Psoas muscle (tissue), 8 donors: ENCODE data around the gene MICALL2. TPM values are rescaled to one million over a fixed set of nuclear protein-coding genes. Genes with fewer than 3 reads are reported as not detected.

Source experiments
- ATAC-seq, 4 donors: fragments of 200-7000 bp; cut with Tn5 transposase; one replicate each; pipeline ENCODE4 v1.9.1; 2020; ENCODE audit warnings: moderate library complexity in 3 of 4, mild to moderate bottlenecking in 2 of 4
- DNase-seq, 2 donors: peaks; one replicate each; pipeline ENCODE4 v3.0.0-alpha.2; 2020
- H3K27ac ChIP-seq: fragments of 200-600 bp; one replicate; pipeline ENCODE4 v1.8.0; 2022
- H3K27me3 ChIP-seq, 3 donors: fragments of 200-600 bp in 1 of 3; one replicate each; pipeline versions ENCODE4 v1.6.1 to v1.8.0; 2013 to 2022; ENCODE audit warnings: low read length in 2 of 3, mild to moderate bottlenecking in 2 of 3, moderate library complexity in 1 of 3; ENCODE audit not compliant: insufficient read depth in 3 of 3
- H3K36me3 ChIP-seq, 2 donors: fragments of 200-600 bp in 1 of 2; one replicate each; pipeline versions ENCODE4 v1.6.1 to v1.8.0; 2013 to 2022; ENCODE audit warnings: low read depth in 1 of 2, mild to moderate bottlenecking in 1 of 2, moderate library complexity in 1 of 2; ENCODE audit not compliant: insufficient read depth in 1 of 2
- H3K4me1 ChIP-seq: fragments of 200-600 bp; one replicate; pipeline ENCODE4 v1.8.0; 2022
- H3K4me3 ChIP-seq: fragments of 200-600 bp; one replicate; pipeline ENCODE4 v1.8.0; 2022; ENCODE audit warnings: mild to moderate bottlenecking
- H3K9me3 ChIP-seq: fragments of 200-600 bp; one replicate; pipeline ENCODE4 v1.8.0; 2022
- CTCF ChIP-seq: fragments of 200-600 bp; IDR thresholded peaks from one replicate; pipeline ENCODE4 v1.8.0; 2022; ENCODE audit warnings: antibody characterized with exemption
- WGBS, 3 donors: extraction: QIAGEN DNeasy Blood & Tissue Kit; methylation state at CpG; one replicate each; pipeline versions ENCODE4 v1.1.6 to v1.1.7; 2013; 5-methylcytosine and 5-hydroxymethylcytosine counted together
- intact Hi-C, 2 donors: fragments of 100-400 bp; cut with DNase I; formaldehyde crosslinking; loops; one replicate each; pipeline versions ENCODE4 v1.11.0 to v1.14.2; 2022
- long read RNA-seq, 2 donors: library from polyadenylated mRNA; unstranded; transcript quantifications; one replicate each; pipeline ENCODE4 v2.0.0, GENCODE V29; 2021
- polyA plus RNA-seq, 3 donors: library from polyadenylated mRNA; stranded (reverse); fragments of 200-250 nt; gene quantifications; one replicate each; pipeline ENCODE4 v1.2.3, GENCODE V29; 2013
- total RNA-seq, 4 donors: library from RNA; stranded (reverse); fragmentation: NEBNext Ultra II Directional in 2 of 4; extraction: Animal tissue kit (Norgen Biotek cat#: 25700) in 2 of 4; gene quantifications; one replicate each; pipeline versions ENCODE4 v1.2.1 to v1.2.4, GENCODE V29; 2021 to 2023
- donor health status: healthy with polysubstance abuse.
- donor health status: DM: no; HTN: no; CAD: no; lungs with moderate emphysema.
- donor health status: Bipolar disorder and iron deficiency.
- donor health status: healthy.
- donor health status: DM: yes; HTN: yes; CAD: no.
- donor health status: DM: no; HTN: no; CAD: no.
- donor health status: DM: no; HTN: no; CAD: no.
- donor health status: DM: yes; HTN: yes; CAD: no.

MICALL2 gene
- total RNA-seq (10 to 100 TPM in 2 of 4 donors, 1 to 10 TPM in 2; 4.6 to 12.0 (median 8.9) TPM), polyA plus RNA-seq (10 to 100 TPM in 1 of 3 donors, 1 to 10 TPM in 2; 4.9 to 10.9 (median 5.0) TPM)
- long read RNA-seq, donor 1, partial matches to known transcripts = 2 of 8 reads
- long read RNA-seq, donor 1, other reads (novel, unspliced or antisense) = 6 of 8 reads
- long read RNA-seq, donor 2, partial matches to known transcripts = 5 of 17 reads
- long read RNA-seq, donor 2, other reads (novel, unspliced or antisense) = 11 of 17 reads

DNA sequence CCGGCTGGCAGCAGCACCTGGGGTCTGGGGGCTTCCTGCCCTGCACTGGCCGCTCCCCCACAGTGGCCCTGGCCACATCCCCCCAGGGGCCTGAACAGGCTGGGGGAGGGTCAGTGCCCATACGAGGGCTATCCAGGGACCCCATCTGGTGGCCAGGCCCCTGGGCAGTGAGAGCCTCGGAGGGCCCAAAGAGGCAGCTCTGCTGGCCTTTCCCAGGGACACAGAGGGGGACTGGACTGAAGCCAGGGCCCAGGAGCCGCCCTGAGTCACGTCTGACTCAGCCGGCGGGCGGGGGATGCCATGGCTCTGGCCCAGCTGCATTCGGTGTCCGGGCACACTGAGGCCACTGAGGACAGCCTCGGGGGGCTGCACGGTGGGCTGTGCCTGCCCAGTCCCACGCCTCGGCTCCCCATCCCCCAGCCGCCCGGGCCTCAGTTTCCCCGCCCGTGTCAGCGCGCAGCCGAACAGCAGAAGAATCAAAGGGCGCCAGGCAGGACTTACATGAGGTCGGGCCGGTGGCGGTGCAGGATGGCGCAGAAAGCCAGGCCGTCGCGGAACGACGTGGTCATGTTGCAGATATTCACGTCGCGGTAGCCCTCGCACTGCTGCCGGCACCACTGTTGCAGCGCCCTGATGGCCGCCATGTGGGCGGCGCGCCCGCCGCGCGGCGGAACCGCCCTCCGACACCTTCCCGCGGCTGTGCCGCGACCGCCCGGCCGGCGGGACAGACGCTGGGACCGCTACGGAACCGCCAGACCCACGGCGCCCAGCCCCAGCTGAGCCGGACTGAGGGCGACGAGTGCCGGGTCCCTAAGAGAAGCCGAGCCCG lies at the start of gene MICALL2:
MICALL2 (minus strand) TSS at position 788 of the 829 bp plus-strand sequence; CDS start at position 644, 144 bp downstream.
- H3K36me3 ChIP-seq = no peaks in the 10 kb centered on the region
- ATAC-seq = peak; percentile 30 to 64 (median 60)
- peaks cover 20% of the 10 kb centered on the region for H3K4me1 ChIP-seq
- WGBS, 3 donors = 0 to 1% (median 1%) methylated on average over 44 to 69 of the region's 69 CpGs
- TF ChIP-seq CTCF = no peak
- DNase-seq = peak; percentile 90 to 92
- peak within 1 kb of the TSS; percentile 82 for H3K27ac ChIP-seq
- intact Hi-C loops = no loop called here
- no peaks in the 10 kb centered on the region for H3K9me3 ChIP-seq
- H3K27me3 ChIP-seq = no peaks in the 10 kb centered on the region
- peak within 1 kb of the TSS; percentile 74 for H3K4me3 ChIP-seq

- no peak for TF ChIP-seq CTCF
- peak overlapping the region; percentile 65 for H3K27ac ChIP-seq
- peaks cover 14% of the 10 kb centered on the region for H3K4me1 ChIP-seq
- ATAC-seq = no peak
- no peaks in the 10 kb centered on the region for H3K27me3 ChIP-seq
- no peaks in the 10 kb centered on the region for H3K36me3 ChIP-seq
- WGBS, 3 donors = 70 to 76% (median 73%) methylated on average over 9 to 10 of the region's 10 CpGs
- no peak overlapping the region for H3K4me3 ChIP-seq
- no peak for DNase-seq
- intact Hi-C loops = loop anchor here in 1 of 2 donors (1.0 kb wide), 1 partner anchor 50 kb away; no protein-coding TSS in a partner anchor
- no peaks in the 10 kb centered on the region for H3K9me3 ChIP-seq
These were observed 49.0 kb upstream of the MICALL2 start for GRCh38 chr7:1508277-1508758.

- no peak for TF ChIP-seq CTCF
- DNase-seq (no peak), ATAC-seq (no peak)
- Histone ChIP-seq H3K9me3 (no peaks in the 10 kb centered on the region), H3K27me3 (no peaks in the 10 kb centered on the region), H3K4me1 (peaks cover 21% of the 10 kb centered on the region), H3K36me3 (peaks cover 0 to 22% of the 10 kb centered on the region in 2 donors), H3K4me3 (no peak overlapping the region), H3K27ac (peak overlapping the region; percentile 27)
- intact Hi-C loops = loop anchor here in 1 of 2 donors (2.0 kb wide), 1 partner anchor 51 kb away; the partner anchor contains the start of gene TMEM184A
- WGBS, 3 donors = 79 to 87% (median 81%) methylated on average over 33 to 35 of the region's 35 CpGs
These were observed 46.7 kb upstream of the MICALL2 start for GRCh38 chr7:1505731-1506550.
